ENCODE data around the gene GPC5. TPM values are rescaled to one million over a fixed set of nuclear protein-coding genes. Genes with fewer than 3 reads are reported as not detected.
A peak's percentile ranks its signal among the peaks of the same experiment; 100 is the strongest.

GPC5 gene
- polyA plus RNA-seq, 2 of the 4 experiments (the other 2 are of a cell fraction) = not detected

DNA sequence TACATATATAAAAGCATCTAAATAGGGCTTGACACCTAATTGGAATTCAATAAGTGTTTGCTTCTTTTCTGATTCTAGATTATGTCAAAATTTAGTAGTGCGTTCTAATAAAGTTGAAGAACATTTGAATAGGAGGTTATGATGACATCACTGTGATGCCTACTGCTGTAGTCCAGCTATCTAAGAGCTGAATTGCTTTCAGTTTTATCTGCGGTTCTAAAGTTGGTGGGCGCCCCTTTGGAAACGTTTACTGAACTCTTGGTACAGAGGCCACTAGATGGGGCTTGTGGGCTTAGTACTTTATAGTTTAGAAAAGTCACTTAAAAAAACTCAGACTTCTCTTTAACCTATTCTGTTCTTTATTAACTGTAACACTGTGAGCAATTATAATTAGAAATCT lies 776.9 kb downstream of the GPC5 start:
- POLR2A ChIA-PET = no interaction called here
- no peak for TF ChIP-seq FOXS1 (CRISPR knock-in tag; IDR thresholded peaks at IDR 0.05)
- peak in 1 of 2 experiments; percentile 21; a peak in 3 of 5 replicates for TF ChIP-seq RAD21 (conservative IDR thresholded peaks at IDR 0.05 in 1 of 2, IDR thresholded peaks at IDR 0.05 in 1 of 2)
- peak; percentile 54 to 71; a peak in 3 of 6 replicates for ATAC-seq

GRCh38 chr13:92177966-92178365 lies 779.5 kb downstream of the GPC5 start:
- TF ChIP-seq RNF2 (IDR thresholded peaks at IDR 0.05; ENCODE audit: borderline replicate concordance, low read depth) (no peak), NPAS2 (CRISPR knock-in tag; IDR thresholded peaks at IDR 0.05; ENCODE audit: borderline replicate concordance) (no peak), MYC (IDR thresholded peaks at IDR 0.05; ENCODE audit: borderline replicate concordance, low read length) (no peak), HMGXB4 (CRISPR knock-in tag; IDR thresholded peaks at IDR 0.05; ENCODE audit: borderline replicate concordance) (no peak), GATA3 (IDR thresholded peaks at IDR 0.05; ENCODE audit: borderline replicate concordance) (no peak), JUNB (IDR thresholded peaks at IDR 0.05) (no peak), CBX8 (IDR thresholded peaks at IDR 0.05) (no peak), FOSB (CRISPR knock-in tag; IDR thresholded peaks at IDR 0.05) (no peak), ESRRA (IDR thresholded peaks at IDR 0.05; ENCODE audit: borderline replicate concordance, low read length) (no peak), EHF (CRISPR knock-in tag; IDR thresholded peaks at IDR 0.05) (no peak), HEYL (CRISPR knock-in tag; IDR thresholded peaks at IDR 0.05) (no peak), HOXB5 (CRISPR knock-in tag; IDR thresholded peaks at IDR 0.05) (no peak)
- TF ChIP-seq, protein P1, sequence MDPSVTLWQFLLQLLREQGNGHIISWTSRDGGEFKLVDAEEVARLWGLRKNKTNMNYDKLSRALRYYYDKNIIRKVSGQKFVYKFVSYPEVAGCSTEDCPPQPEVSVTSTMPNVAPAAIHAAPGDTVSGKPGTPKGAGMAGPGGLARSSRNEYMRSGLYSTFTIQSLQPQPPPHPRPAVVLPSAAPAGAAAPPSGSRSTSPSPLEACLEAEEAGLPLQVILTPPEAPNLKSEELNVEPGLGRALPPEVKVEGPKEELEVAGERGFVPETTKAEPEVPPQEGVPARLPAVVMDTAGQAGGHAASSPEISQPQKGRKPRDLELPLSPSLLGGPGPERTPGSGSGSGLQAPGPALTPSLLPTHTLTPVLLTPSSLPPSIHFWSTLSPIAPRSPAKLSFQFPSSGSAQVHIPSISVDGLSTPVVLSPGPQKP (IDR thresholded peaks at IDR 0.05; ENCODE audit: low read depth, low read length) = no peak
- H3K27ac ChIP-seq = no peak overlapping the region
- H3K4me1 ChIP-seq = no peaks in the 10 kb centered on the region
- DNase-seq (ENCODE audit: low read depth in 1 of 2, low spot score in 1 of 2) (no peak), ATAC-seq (no peak), FAIRE-seq (no peak)
- H3K4me3 ChIP-seq = no peak overlapping the region
- H3K4me2 ChIP-seq = no peak overlapping the region
- ChIA-PET CTCF (no interaction called here), POLR2A (no interaction called here)
- 40% methylated on average over 5 of the region's 5 CpGs for WGBS (ENCODE audit: missing lambda C conversion rate)
- H3K9me3 ChIP-seq = no peaks in the 10 kb centered on the region

More for the DNA sequence above, 776.9 kb downstream of the GPC5 start:
- no peak overlapping the region for H3K4me3 ChIP-seq
- FAIRE-seq (no peak), DNase-seq (ENCODE audit: low read depth in 1 of 2, low spot score in 1 of 2) (peak in 1 of 2 experiments; percentile 33)
- H3K9me3 ChIP-seq = no peaks in the 10 kb centered on the region
- H3K27ac ChIP-seq = no peak overlapping the region
- no peak overlapping the region for H3K4me2 ChIP-seq
- under 1% methylated on average over 4 of the region's 4 CpGs for WGBS (ENCODE audit: missing lambda C conversion rate)
- CTCF ChIA-PET = no interaction called here
- no peaks in the 10 kb centered on the region for H3K4me1 ChIP-seq

DNA sequence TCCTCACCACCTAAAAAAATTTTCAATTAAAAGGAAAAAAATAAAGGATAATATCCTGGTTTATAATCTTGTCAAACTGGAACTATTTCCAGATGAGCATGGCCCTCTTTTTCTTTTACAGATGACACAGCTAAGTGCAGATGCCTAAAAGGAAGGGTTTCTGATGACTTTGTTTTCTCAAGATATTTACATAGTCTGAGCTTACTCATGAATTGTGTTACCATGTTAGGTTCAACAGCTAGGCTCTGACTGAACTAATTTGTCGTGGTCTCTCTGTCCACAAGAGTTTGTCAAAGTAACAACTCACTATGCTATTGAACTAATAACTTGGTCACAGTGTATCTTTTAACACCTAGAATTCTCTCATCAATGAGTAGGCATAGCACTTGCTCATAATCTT lies 780.8 kb downstream of the GPC5 start:
- ChIA-PET CTCF (interaction anchor here (1.2 kb wide), 1 partner anchor 9 kb away, joined by 5 read pairs; no protein-coding TSS in a partner anchor), POLR2A (no interaction called here)
- Histone ChIP-seq H3K4me1 (no peaks in the 10 kb centered on the region), H3K9me3 (no peaks in the 10 kb centered on the region), H3K4me3 (no peak overlapping the region), H3K4me2 (no peak overlapping the region), H3K27ac (no peak overlapping the region)
- ATAC-seq = no peak
- no peak for FAIRE-seq
- TF ChIP-seq KDM1A (IDR thresholded peaks at IDR 0.05; ENCODE audit: low read depth) (no peak), HOXB13 (CRISPR knock-in tag; IDR thresholded peaks at IDR 0.05; ENCODE audit: low read depth) (no peak), ZC3H11A (IDR thresholded peaks at IDR 0.05) (no peak), CHD4 (IDR thresholded peaks at IDR 0.05; ENCODE audit: borderline replicate concordance) (no peak), HOXB5 (CRISPR knock-in tag; IDR thresholded peaks at IDR 0.05) (no peak), EHF (CRISPR knock-in tag; IDR thresholded peaks at IDR 0.05) (no peak), RFX5 (IDR thresholded peaks at IDR 0.05) (no peak), SMC3 (IDR thresholded peaks at IDR 0.05) (no peak), CHD2 (IDR thresholded peaks at IDR 0.05; ENCODE audit: low read length, partially characterized antibody) (no peak), JUN (IDR thresholded peaks at IDR 0.05) (no peak)
- TF ChIP-seq, protein P2, sequence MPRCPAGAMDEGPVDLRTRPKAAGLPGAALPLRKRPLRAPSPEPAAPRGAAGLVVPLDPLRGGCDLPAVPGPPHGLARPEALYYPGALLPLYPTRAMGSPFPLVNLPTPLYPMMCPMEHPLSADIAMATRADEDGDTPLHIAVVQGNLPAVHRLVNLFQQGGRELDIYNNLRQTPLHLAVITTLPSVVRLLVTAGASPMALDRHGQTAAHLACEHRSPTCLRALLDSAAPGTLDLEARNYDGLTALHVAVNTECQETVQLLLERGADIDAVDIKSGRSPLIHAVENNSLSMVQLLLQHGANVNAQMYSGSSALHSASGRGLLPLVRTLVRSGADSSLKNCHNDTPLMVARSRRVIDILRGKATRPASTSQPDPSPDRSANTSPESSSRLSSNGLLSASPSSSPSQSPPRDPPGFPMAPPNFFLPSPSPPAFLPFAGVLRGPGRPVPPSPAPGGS (IDR thresholded peaks at IDR 0.05) = no peak
- WGBS (ENCODE audit: missing lambda C conversion rate) = 6% methylated on average over 1 of the region's 1 CpG
- no peak for DNase-seq (ENCODE audit: low read depth in 1 of 2, low spot score in 1 of 2)

Measured in A549 (cell line).